ENCODE measurements around the gene GCNA.
"Not testable (repeated sequence)": the region's sequence is repeated elsewhere in the genome, so short reads cannot be mapped to it uniquely, and the experiment has no call there.

The GCNA gene

DNA sequence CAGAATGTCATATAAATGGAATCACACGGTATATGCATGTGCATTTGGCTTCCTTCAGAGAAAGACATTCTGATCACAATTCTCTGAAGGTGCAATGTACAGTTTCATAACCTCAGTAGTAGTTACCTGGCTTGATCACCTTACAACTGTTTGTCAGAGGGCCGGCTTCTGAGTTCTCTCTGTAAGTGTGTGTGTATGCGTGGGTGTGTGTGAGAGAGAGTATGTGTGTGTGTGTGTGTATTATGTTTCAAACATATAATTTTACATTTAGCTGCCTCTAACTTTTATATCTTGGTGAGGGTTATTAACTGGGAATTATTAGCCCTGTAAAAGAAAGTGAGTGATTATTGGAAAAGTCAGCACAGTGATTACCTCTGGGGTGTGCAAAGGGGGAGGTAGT is 81.1 kb downstream of the GCNA start:
- Mint-ChIP-seq H3K4me1 (peaks cover 11% of the 10 kb centered on the region), H3K27me3 (no peaks in the 10 kb centered on the region), H3K9me3 (no peaks in the 10 kb centered on the region), H3K27ac (no peak overlapping the region), H3K36me3 (no peaks in the 10 kb centered on the region), H3K4me3 (no peak overlapping the region)
- no peak for ATAC-seq (ENCODE audit: low read depth)
- DNase-seq (ENCODE audit: low spot score in 2 of 2): no peak

DNA sequence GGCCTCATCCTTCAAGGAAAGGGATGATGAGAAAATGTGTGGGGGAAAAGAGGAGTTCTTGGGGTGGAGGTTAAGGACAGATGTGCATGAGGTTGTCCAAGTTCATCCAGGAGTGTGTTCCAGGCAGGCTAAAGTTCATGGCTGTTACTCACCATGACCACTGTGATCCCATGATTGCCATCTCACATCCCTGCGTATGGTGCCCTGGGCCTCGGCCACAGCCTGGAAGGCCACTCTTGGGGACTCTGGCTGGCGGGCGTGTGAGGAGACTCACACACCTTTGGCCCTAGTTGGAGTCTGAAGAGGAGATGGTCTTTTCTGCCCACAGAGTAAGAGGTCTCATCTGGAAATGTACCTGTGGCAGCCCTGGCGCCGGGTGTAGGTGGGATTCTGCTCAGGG is 81.7 kb downstream of the GCNA start:
- Mint-ChIP-seq H3K4me1 (peaks cover 11% of the 10 kb centered on the region), H3K27me3 (no peaks in the 10 kb centered on the region), H3K4me3 (no peak overlapping the region), H3K36me3 (no peaks in the 10 kb centered on the region), H3K27ac (no peak overlapping the region), H3K9me3 (no peaks in the 10 kb centered on the region)
- DNase-seq (ENCODE audit: low spot score in 2 of 2) (no peak), ATAC-seq (ENCODE audit: low read depth) (no peak)

DNA sequence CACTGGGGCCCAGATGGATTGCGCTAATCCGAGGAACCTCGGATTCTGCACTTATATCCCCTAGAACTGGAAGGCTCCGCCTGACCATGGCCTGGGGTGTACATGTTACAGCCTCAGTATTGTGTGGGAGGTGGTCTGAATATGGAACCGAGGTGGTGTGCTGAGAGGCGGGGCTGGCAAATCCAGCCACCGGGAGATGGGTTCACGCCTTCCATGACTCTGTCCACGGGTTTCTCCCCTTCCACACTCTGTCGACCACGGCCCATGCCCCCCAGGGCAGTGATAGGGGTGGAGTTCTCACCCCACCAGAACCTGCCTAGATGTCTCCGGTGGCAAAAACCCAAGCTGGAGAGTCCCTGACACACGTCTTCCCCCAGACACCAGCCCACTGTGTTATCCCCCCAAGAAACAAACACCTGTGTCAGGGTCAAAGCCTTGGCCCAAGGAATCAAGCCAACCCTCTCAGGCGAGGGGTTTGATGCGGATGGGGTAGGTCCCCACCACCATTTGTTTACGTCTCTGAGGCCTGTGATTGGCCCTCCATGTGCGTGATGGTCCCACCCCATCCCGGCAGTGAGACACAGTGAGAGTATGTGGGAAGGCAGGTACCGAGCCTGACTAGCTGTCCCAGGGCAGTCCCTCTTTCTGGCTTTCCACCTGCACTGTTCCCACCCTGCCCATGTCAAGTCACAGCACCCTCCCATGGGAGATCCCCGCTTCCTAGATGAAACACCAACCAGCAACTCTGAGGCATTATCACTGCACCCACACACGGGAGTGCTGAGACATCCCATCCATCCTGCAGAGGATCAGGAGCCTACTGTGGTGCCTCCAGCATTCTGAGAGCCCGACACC is 82.6 kb downstream of the GCNA start:
- Mint-ChIP-seq H3K27me3 (no peaks in the 10 kb centered on the region), H3K27ac (no peak overlapping the region), H3K9me3 (no peaks in the 10 kb centered on the region), H3K4me1 (peaks cover 11% of the 10 kb centered on the region), H3K36me3 (no peaks in the 10 kb centered on the region), H3K4me3 (no peak overlapping the region)
- DNase-seq (ENCODE audit: low spot score in 2 of 2): no peak
- ATAC-seq (ENCODE audit: low read depth): no peak

DNA sequence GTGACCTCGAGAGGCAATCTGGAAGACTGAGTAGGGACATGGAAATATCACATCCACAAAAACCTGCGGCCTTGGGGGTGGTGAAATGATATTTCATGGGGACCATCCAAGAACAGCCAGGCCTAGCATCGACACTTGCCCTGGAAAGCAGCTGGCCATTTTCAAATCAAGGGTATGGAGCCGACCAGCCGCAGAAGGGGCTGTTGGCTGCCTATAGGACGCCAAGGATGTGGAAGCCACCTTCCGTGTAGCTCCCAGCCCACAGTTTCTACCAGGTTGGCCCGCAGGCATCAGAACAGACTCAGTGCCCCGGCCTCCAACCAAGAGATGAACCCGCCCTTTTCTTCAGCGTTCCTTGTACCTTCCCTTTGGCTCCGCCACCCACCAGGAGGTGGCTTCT is 83.7 kb downstream of the GCNA start:
- Mint-ChIP-seq H3K9me3 (no peaks in the 10 kb centered on the region), H3K4me1 (peaks cover 8% of the 10 kb centered on the region), H3K27me3 (no peaks in the 10 kb centered on the region), H3K36me3 (no peaks in the 10 kb centered on the region), H3K27ac (no peak overlapping the region), H3K4me3 (no peak overlapping the region)
- ATAC-seq (ENCODE audit: low read depth) (no peak), DNase-seq (ENCODE audit: low spot score in 2 of 2) (no peak)

DNA sequence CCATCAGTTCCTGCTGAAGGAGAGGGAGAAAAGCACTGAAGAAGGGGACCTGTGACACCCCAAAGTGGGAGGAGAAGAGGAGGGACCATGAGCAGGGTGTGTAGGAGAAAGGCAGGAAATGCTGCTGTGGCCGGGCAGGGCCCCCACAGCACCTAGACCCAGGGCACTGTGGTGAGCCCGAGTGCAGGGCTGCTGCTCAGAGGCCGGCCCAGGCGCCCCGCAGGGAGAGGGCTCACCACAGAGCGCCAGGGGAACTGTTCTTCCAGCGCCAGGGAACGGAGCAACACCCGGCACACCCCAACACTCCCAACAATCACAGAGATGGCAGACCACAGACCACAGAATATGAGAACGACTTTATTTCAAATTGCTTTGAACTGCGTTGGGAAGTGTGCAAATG is 84.4 kb downstream of the GCNA start:
- not testable (repeated sequence) for H3K9me3 Mint-ChIP-seq; ATAC-seq (ENCODE audit: low read depth); H3K27me3 Mint-ChIP-seq; H3K4me3 Mint-ChIP-seq; H3K27ac Mint-ChIP-seq; H3K36me3 Mint-ChIP-seq; H3K4me1 Mint-ChIP-seq; DNase-seq (ENCODE audit: low spot score in 2 of 2)

Data from memory B cell (primary cell).